Colonic mucosa (tissue), 4 donors: Measurements from ENCODE around the gene SHANK3. TPM values are rescaled to one million over a fixed set of nuclear protein-coding genes. Genes with fewer than 3 reads are reported as not detected.
A peak's percentile ranks its signal among the peaks of the same experiment; 100 is the strongest.
"Not testable (repeated sequence)": the region's sequence is repeated elsewhere in the genome, so short reads cannot be mapped to it uniquely, and the experiment has no call there.

Experiments
- DNase-seq: peaks from one replicate; pipeline ENCODE4 v3.0.0-alpha.2; 2020
- H3K27ac ChIP-seq: fragments of 200-600 bp; one replicate; pipeline ENCODE4 v1.8.0; 2021
- H3K27me3 ChIP-seq: fragments of 200-600 bp; one replicate; pipeline ENCODE4 v1.8.0; 2021
- H3K36me3 ChIP-seq: fragments of 200-600 bp; one replicate; pipeline ENCODE4 v1.8.0; 2021
- H3K4me1 ChIP-seq: fragments of 200-600 bp; one replicate; pipeline ENCODE4 v1.8.0; 2021; ENCODE audit warnings: mild to moderate bottlenecking
- H3K4me3 ChIP-seq: fragments of 200-600 bp; one replicate; pipeline ENCODE4 v1.8.0; 2021
- H3K9ac ChIP-seq, 2 donors: one replicate each; pipeline ENCODE4 v1.7.0; 2013; ENCODE audit warnings: control low read depth in 2 of 2, low read depth in 2 of 2, low read length in 2 of 2
- H3K9me3 ChIP-seq: fragments of 200-600 bp; one replicate; pipeline ENCODE4 v1.8.0; 2021
- intact Hi-C: fragments of 100-400 bp; cut with DNase I; formaldehyde crosslinking; loops from one replicate; pipeline ENCODE4 v1.14.1; 2022
- total RNA-seq, 2 donors: library from RNA; stranded (reverse); fragmentation: NEBNext Ultra II Directional in 1 of 2; extraction: Animal tissue kit (Norgen Biotek cat#: 25700) in 1 of 2; gene quantifications; one replicate each; pipeline ENCODE4 v1.2.1, GENCODE V29; 2021
- TF ChIP-seq, protein P1 (sequence below): fragments of 200-600 bp; IDR thresholded peaks from one replicate; pipeline ENCODE4 v1.8.0; 2022; ENCODE audit warnings: antibody characterized with exemption, mild to moderate bottlenecking
- donor health status: healthy.
- donor health status: DM: no; HTN: no; CAD: no.
- donor health status: DM: no; HTN: no; CAD: no.

The SHANK3 gene
- total RNA-seq, 2 donors from 2014 or later, result 3.6 to 4.3 TPM

- TF ChIP-seq, protein P1, sequence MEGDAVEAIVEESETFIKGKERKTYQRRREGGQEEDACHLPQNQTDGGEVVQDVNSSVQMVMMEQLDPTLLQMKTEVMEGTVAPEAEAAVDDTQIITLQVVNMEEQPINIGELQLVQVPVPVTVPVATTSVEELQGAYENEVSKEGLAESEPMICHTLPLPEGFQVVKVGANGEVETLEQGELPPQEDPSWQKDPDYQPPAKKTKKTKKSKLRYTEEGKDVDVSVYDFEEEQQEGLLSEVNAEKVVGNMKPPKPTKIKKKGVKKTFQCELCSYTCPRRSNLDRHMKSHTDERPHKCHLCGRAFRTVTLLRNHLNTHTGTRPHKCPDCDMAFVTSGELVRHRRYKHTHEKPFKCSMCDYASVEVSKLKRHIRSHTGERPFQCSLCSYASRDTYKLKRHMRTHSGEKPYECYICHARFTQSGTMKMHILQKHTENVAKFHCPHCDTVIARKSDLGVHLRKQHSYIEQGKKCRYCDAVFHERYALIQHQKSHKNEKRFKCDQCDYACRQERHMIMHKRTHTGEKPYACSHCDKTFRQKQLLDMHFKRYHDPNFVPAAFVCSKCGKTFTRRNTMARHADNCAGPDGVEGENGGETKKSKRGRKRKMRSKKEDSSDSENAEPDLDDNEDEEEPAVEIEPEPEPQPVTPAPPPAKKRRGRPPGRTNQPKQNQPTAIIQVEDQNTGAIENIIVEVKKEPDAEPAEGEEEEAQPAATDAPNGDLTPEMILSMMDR, result no peak
These were observed 38.9 kb upstream of the SHANK3 start for GRCh38 chr22:50633771-50634170.

GRCh38 chr22:50635591-50635990 is 37.0 kb upstream of the SHANK3 start:
- no peaks in the 10 kb centered on the region for H3K36me3 ChIP-seq
- H3K4me1 ChIP-seq, result no peaks in the 10 kb centered on the region
- intact Hi-C loops, result no loop called here
- H3K27ac ChIP-seq, result no peak overlapping the region
- no peaks in the 10 kb centered on the region for H3K9me3 ChIP-seq
- TF ChIP-seq, protein P1, result no peak
- no peaks in the 10 kb centered on the region for H3K27me3 ChIP-seq
- no peak for DNase-seq
- no peak overlapping the region for H3K9ac ChIP-seq
- no peak overlapping the region for H3K4me3 ChIP-seq

More at GRCh38 chr22:50633771-50634170, 38.9 kb upstream of the SHANK3 start:
- Histone ChIP-seq H3K9me3 (no peaks in the 10 kb centered on the region), H3K36me3 (no peaks in the 10 kb centered on the region), H3K27me3 (no peaks in the 10 kb centered on the region), H3K4me1 (no peaks in the 10 kb centered on the region), H3K27ac (no peak overlapping the region), H3K9ac (no peak overlapping the region), H3K4me3 (no peak overlapping the region)
- intact Hi-C loops, result no loop called here
- no peak for DNase-seq

DNA sequence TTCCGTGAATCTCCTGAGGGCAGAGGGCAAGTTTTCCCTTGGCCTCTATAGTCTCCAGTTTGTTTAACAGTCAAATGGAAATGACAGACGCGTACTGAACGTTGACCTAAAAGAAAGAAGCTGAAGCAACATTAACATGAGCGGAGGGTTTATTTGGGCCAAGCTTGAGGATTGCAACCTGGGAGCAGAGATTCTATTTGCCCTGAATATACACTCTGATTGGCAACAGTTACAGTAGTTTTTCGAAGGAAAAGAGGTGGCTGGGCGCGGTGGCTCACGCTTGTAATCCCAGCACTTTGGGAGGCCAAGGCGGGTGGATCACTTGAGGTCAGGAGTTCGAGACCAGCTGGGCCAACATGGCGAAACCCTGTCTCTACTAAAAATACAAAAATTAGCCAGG is 32.3 kb upstream of the SHANK3 start:
- H3K4me3 ChIP-seq, intact Hi-C loops, H3K9me3 ChIP-seq, H3K27ac ChIP-seq, H3K27me3 ChIP-seq, H3K4me1 ChIP-seq, DNase-seq, H3K36me3 ChIP-seq, H3K9ac ChIP-seq: not testable (repeated sequence)

GRCh38 chr22:50640857-50641647 is 31.6 kb upstream of the SHANK3 start:
- Histone ChIP-seq H3K27ac (no peak overlapping the region), H3K36me3 (no peaks in the 10 kb centered on the region), H3K9ac (no peak overlapping the region), H3K4me3 (no peak overlapping the region), H3K27me3 (no peaks in the 10 kb centered on the region), H3K9me3 (no peaks in the 10 kb centered on the region), H3K4me1 (no peaks in the 10 kb centered on the region)
- no peak for DNase-seq
- TF ChIP-seq, protein P1, result no peak
- intact Hi-C loops, result no loop called here

DNA sequence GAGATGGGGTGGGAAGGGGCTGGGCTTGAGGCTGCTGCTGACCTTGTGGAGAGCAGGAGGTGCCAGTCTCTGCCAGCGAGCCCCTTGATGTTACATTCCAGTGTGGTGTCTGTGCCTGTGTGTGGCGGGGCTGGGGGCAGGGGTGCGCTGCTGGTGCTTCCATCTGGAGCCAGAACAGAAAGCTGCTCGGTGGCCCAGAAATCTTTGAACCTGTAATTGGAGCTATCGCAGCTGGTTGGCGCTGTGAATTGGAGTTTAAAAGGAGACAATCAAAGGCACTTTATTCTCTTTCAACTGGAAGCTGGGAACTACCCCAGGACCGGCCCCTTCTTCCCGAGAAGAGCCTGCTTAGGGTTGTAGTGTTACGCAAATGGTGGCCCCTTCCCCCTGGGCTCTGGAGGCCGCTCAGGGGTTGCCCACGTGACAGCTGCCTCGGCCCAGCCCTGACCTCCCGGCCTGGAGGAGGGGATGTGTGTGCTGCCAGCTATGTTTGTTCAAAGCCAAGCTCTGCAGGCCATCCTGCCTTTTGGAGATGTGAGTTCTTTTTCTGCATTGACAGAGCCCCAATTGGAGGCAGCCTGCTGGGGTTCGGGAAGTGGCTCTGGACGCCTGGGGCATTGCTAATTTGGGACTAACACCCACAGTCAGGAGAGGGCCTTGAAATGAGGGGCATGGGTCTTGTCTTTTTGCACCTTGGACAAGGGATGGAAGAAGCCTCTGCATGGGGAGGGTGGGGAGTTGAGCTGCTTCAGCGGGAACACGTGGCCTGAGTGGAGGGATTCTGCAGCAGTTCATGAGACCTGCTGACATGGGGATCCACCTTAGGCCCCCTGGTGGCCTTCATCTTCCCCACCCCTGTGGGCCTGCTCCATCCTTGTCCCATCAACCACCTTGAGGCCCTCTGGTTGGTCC is 30.7 kb upstream of the SHANK3 start:
- no peaks in the 10 kb centered on the region for H3K9me3 ChIP-seq
- H3K27ac ChIP-seq, result no peak overlapping the region
- H3K4me3 ChIP-seq, result no peak overlapping the region
- no peak overlapping the region for H3K9ac ChIP-seq
- intact Hi-C loops, result no loop called here
- no peaks in the 10 kb centered on the region for H3K4me1 ChIP-seq
- DNase-seq, result no peak
- H3K36me3 ChIP-seq, result no peaks in the 10 kb centered on the region
- TF ChIP-seq, protein P1, result peak; percentile 15
- H3K27me3 ChIP-seq, result no peaks in the 10 kb centered on the region

- DNase-seq, H3K27ac ChIP-seq, H3K4me1 ChIP-seq, H3K27me3 ChIP-seq, intact Hi-C loops, H3K4me3 ChIP-seq, H3K9me3 ChIP-seq, H3K36me3 ChIP-seq: not testable (repeated sequence)
- peak overlapping the region in 1 of 2 donors; percentile 24 for H3K9ac ChIP-seq
These were observed 29.4 kb upstream of the SHANK3 start for GRCh38 chr22:50643021-50643820.

GRCh38 chr22:50643821-50644101 is 28.9 kb upstream of the SHANK3 start:
- intact Hi-C loops, H3K36me3 ChIP-seq, H3K27me3 ChIP-seq, H3K9me3 ChIP-seq, H3K27ac ChIP-seq, H3K4me1 ChIP-seq, H3K4me3 ChIP-seq, DNase-seq: not testable (repeated sequence)
- H3K9ac ChIP-seq, result peak overlapping the region in 1 of 2 donors; percentile 24
